Measurements from ENCODE around the gene C10orf90.

The C10orf90 gene

DNA sequence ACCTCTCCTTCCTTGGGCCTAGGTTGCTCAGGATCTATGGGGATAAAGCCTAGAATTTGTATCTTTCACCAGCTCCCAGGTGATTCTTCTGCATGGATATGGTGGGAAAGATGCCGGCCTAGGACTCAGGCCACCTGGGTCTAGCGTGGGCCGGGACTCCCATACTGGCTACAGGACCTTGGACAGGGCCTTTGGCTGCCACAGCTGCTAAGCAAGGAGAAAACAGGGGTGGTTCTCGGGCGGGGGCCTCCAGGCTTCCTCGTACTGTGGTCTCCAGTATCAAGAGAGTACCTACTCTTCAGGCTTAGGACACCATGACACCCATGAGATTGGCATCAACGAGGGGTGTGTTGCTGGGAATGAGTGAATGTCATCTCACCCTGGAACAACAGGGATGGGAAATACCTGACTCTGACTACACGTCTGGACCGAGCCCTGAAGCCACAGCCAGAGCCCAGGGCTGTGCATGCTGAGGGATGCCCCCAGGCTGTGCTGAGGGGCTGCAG is 161.9 kb downstream of the C10orf90 start:
- no peak for DNase-seq (ENCODE audit: low read depth)
- TF ChIP-seq, protein P1, sequence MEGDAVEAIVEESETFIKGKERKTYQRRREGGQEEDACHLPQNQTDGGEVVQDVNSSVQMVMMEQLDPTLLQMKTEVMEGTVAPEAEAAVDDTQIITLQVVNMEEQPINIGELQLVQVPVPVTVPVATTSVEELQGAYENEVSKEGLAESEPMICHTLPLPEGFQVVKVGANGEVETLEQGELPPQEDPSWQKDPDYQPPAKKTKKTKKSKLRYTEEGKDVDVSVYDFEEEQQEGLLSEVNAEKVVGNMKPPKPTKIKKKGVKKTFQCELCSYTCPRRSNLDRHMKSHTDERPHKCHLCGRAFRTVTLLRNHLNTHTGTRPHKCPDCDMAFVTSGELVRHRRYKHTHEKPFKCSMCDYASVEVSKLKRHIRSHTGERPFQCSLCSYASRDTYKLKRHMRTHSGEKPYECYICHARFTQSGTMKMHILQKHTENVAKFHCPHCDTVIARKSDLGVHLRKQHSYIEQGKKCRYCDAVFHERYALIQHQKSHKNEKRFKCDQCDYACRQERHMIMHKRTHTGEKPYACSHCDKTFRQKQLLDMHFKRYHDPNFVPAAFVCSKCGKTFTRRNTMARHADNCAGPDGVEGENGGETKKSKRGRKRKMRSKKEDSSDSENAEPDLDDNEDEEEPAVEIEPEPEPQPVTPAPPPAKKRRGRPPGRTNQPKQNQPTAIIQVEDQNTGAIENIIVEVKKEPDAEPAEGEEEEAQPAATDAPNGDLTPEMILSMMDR (IDR thresholded peaks at IDR 0.05; ENCODE audit: low read depth, low read length) = no peak
- no peak overlapping the region for H3K4me3 ChIP-seq (ENCODE audit: low read depth, low read length)

DNA sequence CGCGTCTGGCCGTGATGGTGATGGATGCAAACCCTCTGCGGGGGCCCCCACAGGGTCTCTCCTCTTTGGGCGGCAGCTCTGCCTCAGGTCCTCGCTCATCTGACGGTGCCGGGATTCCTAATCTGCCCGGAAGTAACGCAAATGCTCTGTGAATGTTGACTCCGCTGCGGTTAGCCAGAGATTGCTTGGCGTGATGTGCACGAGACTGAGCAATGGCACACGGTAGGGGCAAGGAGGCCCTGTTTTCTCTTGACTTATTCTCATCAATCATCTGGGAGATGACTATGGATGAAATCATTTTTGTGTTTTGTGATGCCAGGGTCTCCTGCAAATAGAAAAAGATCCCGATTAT is 165.8 kb downstream of the C10orf90 start:
- no peak for DNase-seq (ENCODE audit: low read depth)
- TF ChIP-seq POLR2A (IDR thresholded peaks at IDR 0.05; ENCODE audit: extremely low read depth, insufficient read length) = no peak
- TF ChIP-seq MYC (IDR thresholded peaks at IDR 0.05; ENCODE audit: low read depth, low read length) = no peak
- TF ChIP-seq, protein P2, sequence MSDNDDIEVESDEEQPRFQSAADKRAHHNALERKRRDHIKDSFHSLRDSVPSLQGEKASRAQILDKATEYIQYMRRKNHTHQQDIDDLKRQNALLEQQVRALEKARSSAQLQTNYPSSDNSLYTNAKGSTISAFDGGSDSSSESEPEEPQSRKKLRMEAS (IDR thresholded peaks at IDR 0.05; ENCODE audit: low read depth, low read length) = no peak
- TF ChIP-seq, protein P1 (IDR thresholded peaks at IDR 0.05; ENCODE audit: low read depth, low read length) = no peak
- H3K4me3 ChIP-seq (ENCODE audit: low read depth, low read length) = no peak overlapping the region

DNA sequence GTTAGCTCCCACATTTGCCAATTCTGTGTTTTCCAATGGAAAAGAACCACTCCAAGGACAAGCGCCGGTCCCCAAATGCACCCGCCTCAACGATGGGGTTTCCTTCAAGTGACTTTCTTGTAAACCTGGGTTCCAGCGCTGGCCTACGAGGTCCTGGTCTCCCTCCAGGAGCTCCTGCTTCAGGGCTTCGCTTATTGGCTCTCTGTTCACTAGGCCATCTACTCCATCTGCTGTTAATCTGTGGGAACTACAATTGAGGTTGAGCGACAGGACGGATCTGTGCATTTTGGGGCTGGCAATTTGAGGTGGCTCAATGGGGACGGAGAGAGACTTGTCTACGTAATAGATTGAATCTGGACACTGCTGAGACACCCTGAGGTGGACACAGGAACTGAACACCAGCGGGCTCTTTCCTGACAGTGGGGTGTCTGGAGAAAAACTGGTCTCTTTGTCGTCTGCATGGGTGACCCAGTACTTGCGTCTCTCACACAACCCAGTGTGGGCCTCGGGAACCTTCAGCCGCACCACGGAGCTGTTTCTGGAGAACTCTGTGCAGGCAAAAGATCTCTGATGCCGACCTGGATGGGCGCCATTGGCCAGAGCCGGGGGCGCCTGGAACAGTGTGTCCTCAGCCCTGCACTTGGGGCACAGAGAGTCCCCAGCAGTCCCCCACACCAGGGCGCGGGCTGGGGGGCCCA is 166.3 kb downstream of the C10orf90 start:
- peak; percentile 59 for DNase-seq (ENCODE audit: low read depth)
- no peak overlapping the region for H3K4me3 ChIP-seq (ENCODE audit: low read depth, low read length)
- TF ChIP-seq POLR2A (IDR thresholded peaks at IDR 0.05; ENCODE audit: extremely low read depth, insufficient read length) (no peak), MYC (IDR thresholded peaks at IDR 0.05; ENCODE audit: low read depth, low read length) (no peak)
- TF ChIP-seq, protein P1 (IDR thresholded peaks at IDR 0.05; ENCODE audit: low read depth, low read length) = peak; percentile 56
- TF ChIP-seq, protein P2 (IDR thresholded peaks at IDR 0.05; ENCODE audit: low read depth, low read length) = no peak

DNA sequence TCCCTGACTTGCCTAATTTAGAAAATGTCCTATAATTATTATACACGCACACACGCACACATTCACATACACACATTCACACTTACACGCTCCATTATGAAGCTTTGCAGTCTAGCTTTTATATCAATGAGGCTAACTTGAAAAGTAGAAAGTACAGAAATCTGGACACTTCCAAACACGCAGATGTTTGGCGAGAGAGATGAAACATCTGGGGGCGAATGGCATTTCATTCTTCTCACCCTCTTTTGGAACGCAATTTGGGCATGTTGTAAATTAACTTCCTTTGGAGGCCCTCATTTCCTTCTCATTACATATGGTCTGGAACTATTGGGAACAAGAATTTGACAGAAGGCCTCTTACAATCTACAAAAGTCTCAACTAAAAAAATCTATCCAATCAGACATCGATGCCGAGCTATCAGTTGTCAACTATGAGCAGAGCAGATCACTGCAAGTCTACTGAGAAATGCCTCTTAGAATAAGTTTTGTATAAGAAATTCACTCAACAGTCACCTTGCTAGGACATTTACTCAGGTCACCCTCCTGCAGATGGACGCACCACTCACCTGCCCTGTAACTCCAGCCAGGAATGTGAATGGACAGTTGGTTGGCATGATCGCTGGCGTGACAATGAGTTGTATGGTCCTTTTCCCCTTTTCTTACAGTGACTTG is 167.0 kb downstream of the C10orf90 start:
- TF ChIP-seq, protein P2 (IDR thresholded peaks at IDR 0.05; ENCODE audit: low read depth, low read length) = no peak
- TF ChIP-seq, protein P1 (IDR thresholded peaks at IDR 0.05; ENCODE audit: low read depth, low read length) = no peak
- TF ChIP-seq MYC (IDR thresholded peaks at IDR 0.05; ENCODE audit: low read depth, low read length) (no peak), POLR2A (IDR thresholded peaks at IDR 0.05; ENCODE audit: extremely low read depth, insufficient read length) (no peak)
- no peak for DNase-seq (ENCODE audit: low read depth)
- H3K4me3 ChIP-seq (ENCODE audit: low read depth, low read length) = no peak overlapping the region

DNA sequence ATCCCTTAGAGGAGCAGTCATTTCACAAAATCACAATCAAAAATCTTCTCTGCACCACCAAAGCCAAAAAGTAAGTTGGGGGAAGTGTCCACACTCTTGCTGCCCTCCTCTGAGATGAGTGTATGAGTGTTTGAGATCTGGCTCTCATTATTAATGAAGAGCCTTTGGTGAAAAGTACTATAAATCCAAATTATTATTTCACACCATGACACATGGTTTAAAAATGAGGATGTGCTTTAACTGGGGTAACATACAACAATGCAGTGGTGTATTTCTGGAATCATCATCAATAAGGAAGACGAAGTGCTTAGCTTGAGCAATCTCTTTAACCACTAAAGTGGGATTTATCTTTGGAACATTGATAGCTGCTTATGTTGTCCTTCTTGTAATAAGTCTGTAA is 168.1 kb downstream of the C10orf90 start:
- DNase-seq (ENCODE audit: low read depth) = no peak
- TF ChIP-seq POLR2A (IDR thresholded peaks at IDR 0.05; ENCODE audit: extremely low read depth, insufficient read length) (no peak), MYC (IDR thresholded peaks at IDR 0.05; ENCODE audit: low read depth, low read length) (no peak)
- TF ChIP-seq, protein P1 (IDR thresholded peaks at IDR 0.05; ENCODE audit: low read depth, low read length) = no peak
- TF ChIP-seq, protein P2 (IDR thresholded peaks at IDR 0.05; ENCODE audit: low read depth, low read length) = no peak
- H3K4me3 ChIP-seq (ENCODE audit: low read depth, low read length) = no peak overlapping the region
